HCT116 (cell line): ENCODE measurements around the gene SLC47A2. TPM values are rescaled to one million over a fixed set of nuclear protein-coding genes. Genes with fewer than 3 reads are reported as not detected.

Source experiments
- ATAC-seq: fragments of 200-7000 bp; cut with Tn5 transposase; 2 replicates; pipeline ENCODE4 v1.9.1; 2020; ENCODE audit warnings: mild to moderate bottlenecking, moderate library complexity
- BruUV-seq: library from RNA; stranded (reverse); fragments of 400-500 nt; replicated peaks from 2 replicates; lab custom pipeline; 2021; lab: Mats Ljungman, UMichigan
- CTCF ChIA-PET: fragments of 300-600 bp; sonication (Branson Sonifier 250); formaldehyde crosslinking; loops from one replicate; lab custom pipeline; 2021; ENCODE audit warnings: antibody characterized with exemption; lab: Charles Lee
- POLR2A ChIA-PET: fragments of 300-600, 350-600 bp; sonication (Branson Sonifier 250); formaldehyde crosslinking; loops from one replicate; lab custom pipeline; 2021; ENCODE audit warnings: antibody characterized with exemption; lab: Charles Lee
- RAD21 ChIA-PET, 2 experiments: fragments of 300-600 bp; sonication (Branson Sonifier 250); formaldehyde crosslinking; loops; one replicate each; lab custom pipeline; 2023; ENCODE audit warnings: low total read pairs in 2 of 2; ENCODE audit not compliant: uncharacterized antibody in 2 of 2, unreplicated experiment in 2 of 2, low non-redundant PET in 1 of 2; lab: Charles Lee
- DNase-seq: peaks from one replicate; pipeline ENCODE4 v3.0.0-alpha.2; 2010; ENCODE audit warnings: low read depth, low spot score
- H2AFZ ChIP-seq: fragments of 200-600 bp; shearing (Covaris generic), sonication (generic); 2 replicates; pipeline ENCODE4 v1.6.1; 2017; ENCODE audit warnings: low read depth, mixed run types, mixed read lengths, antibody characterized with exemption, low read length; ENCODE audit not compliant: poor library complexity, severe bottlenecking
- H3K27ac ChIP-seq: 2 replicates; pipeline ENCODE4 v1.5.1; 2012; ENCODE audit warnings: low read depth, low read length
- H3K27me3 ChIP-seq: fragments of 200-600 bp; sonication (generic); 2 replicates; pipeline ENCODE4 v1.6.1; 2016; ENCODE audit warnings: mixed run types, low read length, mixed read lengths; ENCODE audit not compliant: insufficient read depth
- H3K36me3 ChIP-seq, 2 experiments: fragments of 200-500 bp in 1 of 2; fragments of 200-600 bp in 1 of 2; sonication (Bioruptor generic) in 1 of 2; sonication (generic) in 1 of 2; 2 replicates each; pipeline versions ENCODE4 v1.5.1 to v1.6.1; 2014 to 2016; ENCODE audit warnings: low read length in 2 of 2, inconsistent platforms in 1 of 2, mixed read lengths in 1 of 2, mixed run types in 1 of 2; ENCODE audit not compliant: insufficient read depth in 2 of 2, control insufficient read depth in 1 of 2
- H3K4me1 ChIP-seq, 2 experiments: fragments of 200-600 bp in 1 of 2; sonication (generic) in 1 of 2; 2 replicates each; pipeline versions ENCODE4 v1.5.1 to v1.6.1; 2012 to 2017; ENCODE audit warnings: low read length in 2 of 2, inconsistent platforms in 1 of 2, mild to moderate bottlenecking in 1 of 2, mixed read lengths in 1 of 2, mixed run types in 1 of 2, moderate library complexity in 1 of 2; ENCODE audit not compliant: insufficient read depth in 2 of 2, control insufficient read depth in 1 of 2
- H3K4me2 ChIP-seq: fragments of 200-600 bp; sonication (generic); 2 replicates; pipeline ENCODE4 v1.6.1; 2017; ENCODE audit warnings: mixed run types, low read length, mixed read lengths
- H3K4me3 ChIP-seq, 2 experiments: fragments of 200-600 bp in 1 of 2; sonication (generic) in 1 of 2; replicated peaks in 1 of 2; 2 replicates each; pipeline ENCODE4 v1.5.1; 2011 to 2016; ENCODE audit warnings: low read length in 2 of 2, control low read depth in 1 of 2, low read depth in 1 of 2, mild to moderate bottlenecking in 1 of 2, mixed read lengths in 1 of 2, mixed run types in 1 of 2
- H3K79me2 ChIP-seq: fragments of 200-600 bp; sonication (generic); 2 replicates; pipeline ENCODE4 v1.6.1; 2017; ENCODE audit warnings: mild to moderate bottlenecking, mixed run types, low read length, moderate library complexity, mixed read lengths; ENCODE audit not compliant: insufficient read depth
- H3K9ac ChIP-seq: fragments of 200-600 bp; sonication (generic); 2 replicates; pipeline ENCODE4 v1.6.1; 2016; ENCODE audit warnings: low read length, mixed read lengths
- H3K9me2 ChIP-seq: fragments of 200-600 bp; sonication (generic), shearing (Covaris generic); 2 replicates; pipeline ENCODE4 v1.6.1; 2017; ENCODE audit warnings: mixed run types, mild to moderate bottlenecking, moderate library complexity; ENCODE audit not compliant: insufficient read depth
- H3K9me3 ChIP-seq, 2 experiments: fragments of 200-500 bp in 1 of 2; fragments of 200-600 bp in 1 of 2; sonication (Bioruptor generic) in 1 of 2; sonication (generic) in 1 of 2; 2 replicates each; pipeline ENCODE4 v1.6.1; 2014 to 2017; ENCODE audit warnings: low read length in 2 of 2, mixed read lengths in 2 of 2, inconsistent platforms in 1 of 2, low read depth in 1 of 2, mild to moderate bottlenecking in 1 of 2, mixed run types in 1 of 2, moderate library complexity in 1 of 2; ENCODE audit not compliant: control insufficient read depth in 1 of 2, insufficient read depth in 1 of 2
- H4K20me1 ChIP-seq: fragments of 200-600 bp; sonication (generic), shearing (Covaris generic); 2 replicates; pipeline ENCODE4 v1.6.1; 2017; ENCODE audit warnings: mixed run types, mild to moderate bottlenecking, moderate library complexity; ENCODE audit not compliant: insufficient read depth
- CBX3 ChIP-seq: IDR thresholded peaks from 2 replicates; pipeline ENCODE4 v1.6.1; 2012; ENCODE audit warnings: low read depth
- ELF1 ChIP-seq: IDR thresholded peaks from 2 replicates; pipeline ENCODE4 v1.6.1; 2012; ENCODE audit warnings: low read depth, borderline replicate concordance
- FOSL1 ChIP-seq: IDR thresholded peaks from 2 replicates; pipeline ENCODE4 v1.6.1; 2012; ENCODE audit warnings: low read depth
- POLR2AphosphoS5 ChIP-seq: IDR thresholded peaks from 2 replicates; pipeline ENCODE4 v1.6.1; 2011; ENCODE audit warnings: mild to moderate bottlenecking, low read depth, low read length, moderate library complexity
- RAD21 ChIP-seq: IDR thresholded peaks from 2 replicates; pipeline ENCODE4 v1.6.1; 2012; ENCODE audit warnings: low read depth, mild to moderate bottlenecking
- TCF7L2 ChIP-seq: IDR thresholded peaks from 2 replicates; pipeline ENCODE4 v1.7.0; 2011; ENCODE audit warnings: borderline replicate concordance, inconsistent platforms; ENCODE audit not compliant: insufficient read depth, insufficient read length; ENCODE audit errors: extremely low read depth
- intact Hi-C: fragments of 100-400 bp; cut with micrococcal nuclease; formaldehyde crosslinking; loops from 2 replicates; pipeline ENCODE4 v1.10.0; 2022
- total RNA-seq: library from RNA; stranded (reverse); gene quantifications from one replicate; pipeline ENCODE4 v1.2.1, GENCODE V29; 2021; ENCODE audit not compliant: unreplicated experiment
- TF ChIP-seq, protein P1 (sequence below): IDR thresholded peaks from 2 replicates; pipeline ENCODE4 v1.6.1; 2012

Gene SLC47A2
- total RNA-seq, 1 experiment from 2014 or later, result not detected

DNA sequence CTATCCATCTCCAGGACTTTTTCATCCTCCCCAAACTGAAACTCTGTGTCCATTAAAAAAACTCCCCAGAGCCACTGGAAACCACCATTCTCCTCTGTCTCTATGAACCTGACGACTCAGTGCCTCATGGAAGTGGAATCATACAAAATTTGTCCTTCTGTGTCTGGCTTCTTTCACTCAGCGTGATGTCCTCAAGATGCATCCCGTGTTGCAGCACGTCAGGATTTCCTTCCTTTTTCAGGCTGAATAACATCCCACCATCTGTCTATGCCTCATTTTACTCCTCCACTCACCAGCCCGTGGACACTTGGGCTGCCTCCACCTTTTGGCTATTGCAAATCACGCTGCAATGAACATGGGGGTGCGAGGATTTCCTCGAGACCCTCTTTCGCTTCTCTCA is 44.4 kb upstream of the SLC47A2 start:
- Histone ChIP-seq H3K4me1 (peaks cover 0 to 7% of the 10 kb centered on the region in 2 experiments; a peak in 1 of 4 replicates), H3K9me2 (no peaks in the 10 kb centered on the region), H3K27me3 (no peaks in the 10 kb centered on the region), H3K27ac (no peak overlapping the region), H3K36me3 (no peaks in the 10 kb centered on the region), H3K9ac (no peak overlapping the region), H3K9me3 (no peaks in the 10 kb centered on the region), H4K20me1 (no peaks in the 10 kb centered on the region), H3K79me2 (no peaks in the 10 kb centered on the region), H2AFZ (no peak overlapping the region), H3K4me3 (no peak overlapping the region), H3K4me2 (no peak overlapping the region)
- ChIA-PET RAD21 (no interaction called here), POLR2A (no interaction called here), CTCF (interaction anchor here (0.7 to 1.3 kb wide), 3 partner anchors 16 to 398 kb away, joined by 3 read pairs; partner anchors contain the start of gene B9D1)
- intact Hi-C loops, result no loop called here
- no TSS peak for BruUV-seq
- TF ChIP-seq TCF7L2, result no peak
- ATAC-seq (no peak), DNase-seq (no peak)

DNA sequence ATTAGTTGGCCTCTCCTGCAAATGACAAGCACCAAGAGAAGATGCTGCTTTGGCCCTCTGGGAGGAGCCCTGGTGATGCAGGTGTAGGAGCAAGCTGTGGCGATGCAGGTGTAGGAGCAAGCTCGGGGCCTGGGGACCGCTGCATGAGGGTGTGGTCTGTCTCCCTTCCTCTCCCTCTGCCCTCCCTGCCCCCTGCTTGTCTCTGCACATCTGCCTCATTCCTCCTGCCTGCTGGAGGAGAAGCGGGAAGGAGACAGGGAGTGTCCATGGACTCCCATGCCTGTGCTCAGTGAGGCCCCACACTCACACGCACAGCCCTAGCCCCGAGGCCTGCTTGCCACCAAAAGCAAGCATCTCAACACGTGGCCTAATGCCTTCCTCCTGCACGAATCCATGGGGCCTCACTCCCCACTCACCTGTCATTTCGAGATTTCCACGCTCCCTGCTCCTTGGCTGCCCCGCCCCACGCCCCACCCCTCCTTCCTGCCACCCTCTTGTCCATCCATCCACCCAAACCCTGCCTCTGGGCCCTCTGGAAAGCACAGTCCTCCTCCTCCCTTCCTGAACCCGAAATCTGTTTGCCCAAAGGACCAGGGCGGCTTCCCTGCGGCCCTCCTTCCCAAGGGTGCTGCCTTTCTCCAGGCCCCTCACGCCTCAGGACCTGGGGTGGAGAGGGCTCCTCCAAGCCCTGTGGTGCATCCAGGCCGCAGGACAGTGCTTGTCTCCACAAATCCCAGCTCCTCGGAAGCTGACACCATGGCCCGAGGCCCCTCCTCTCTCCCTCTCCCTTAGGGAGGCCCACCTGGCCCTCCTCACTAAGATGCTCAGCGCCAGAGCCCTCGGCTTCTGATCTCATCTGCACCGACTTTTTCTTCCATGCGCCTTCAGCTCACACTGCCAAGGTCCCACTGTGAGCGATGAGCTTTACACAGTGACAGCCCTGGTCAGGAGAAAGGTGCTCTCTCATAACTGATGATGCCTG is 43.5 kb upstream of the SLC47A2 start:
- DNase-seq (no peak), ATAC-seq (no peak)
- H3K27ac ChIP-seq, result no peak overlapping the region
- H4K20me1 ChIP-seq, result no peaks in the 10 kb centered on the region
- BruUV-seq, result no TSS peak
- ChIA-PET CTCF (interaction anchor here (0.6 to 1.3 kb wide), 4 partner anchors 15 to 397 kb away, joined by 3 read pairs; partner anchors contain the start of gene B9D1), RAD21 (no interaction called here), POLR2A (interaction anchor here (0.6 kb wide), 1 partner anchor 135 kb away, joined by 3 read pairs; no protein-coding TSS in a partner anchor)
- no peaks in the 10 kb centered on the region for H3K36me3 ChIP-seq
- H3K79me2 ChIP-seq, result no peaks in the 10 kb centered on the region
- no peaks in the 10 kb centered on the region for H3K27me3 ChIP-seq
- no peak overlapping the region for H3K9ac ChIP-seq
- H3K4me3 ChIP-seq, result no peak overlapping the region
- no peak overlapping the region for H3K4me2 ChIP-seq
- intact Hi-C loops, result no loop called here
- TF ChIP-seq CBX3, result no peak
- no peak for TF ChIP-seq ELF1
- TF ChIP-seq POLR2AphosphoS5, result no peak
- no peak for TF ChIP-seq FOSL1
- no peak for TF ChIP-seq RAD21
- TF ChIP-seq, protein P1, sequence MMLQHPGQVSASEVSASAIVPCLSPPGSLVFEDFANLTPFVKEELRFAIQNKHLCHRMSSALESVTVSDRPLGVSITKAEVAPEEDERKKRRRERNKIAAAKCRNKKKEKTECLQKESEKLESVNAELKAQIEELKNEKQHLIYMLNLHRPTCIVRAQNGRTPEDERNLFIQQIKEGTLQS, result no peak
- no peak overlapping the region for H2AFZ ChIP-seq
- H3K9me2 ChIP-seq, result no peaks in the 10 kb centered on the region
- H3K9me3 ChIP-seq, result no peaks in the 10 kb centered on the region
- peaks cover under 1 to 10% of the 10 kb centered on the region in 2 experiments; a peak in 1 of 4 replicates for H3K4me1 ChIP-seq
